Glutamatergic neuron (in vitro differentiated cells): ENCODE data around the gene RHOBTB3. TPM values are rescaled to one million over a fixed set of nuclear protein-coding genes. Genes with fewer than 3 reads are reported as not detected.

ENCODE experiments used
- DNase-seq: peaks from one replicate; pipeline ENCODE4 v3.0.0; 2022
- H3K27ac Mint-ChIP-seq: one replicate; pipeline ENCODE4 v1.8.0; 2020; ENCODE audit warnings: mild to moderate bottlenecking, mixed read lengths, inconsistent platforms; ENCODE audit not compliant: unreplicated experiment
- H3K27me3 Mint-ChIP-seq: one replicate; pipeline ENCODE4 v1.8.0; 2020; ENCODE audit warnings: mild to moderate bottlenecking, moderate library complexity, mixed read lengths, inconsistent platforms; ENCODE audit not compliant: unreplicated experiment
- H3K36me3 Mint-ChIP-seq: one replicate; pipeline ENCODE4 v1.8.0; 2020; ENCODE audit warnings: mild to moderate bottlenecking, mixed read lengths, inconsistent platforms; ENCODE audit not compliant: unreplicated experiment
- H3K4me1 Mint-ChIP-seq: one replicate; pipeline ENCODE4 v1.8.0; 2020; ENCODE audit warnings: mild to moderate bottlenecking, low read depth, mixed read lengths, inconsistent platforms; ENCODE audit not compliant: unreplicated experiment
- H3K4me3 Mint-ChIP-seq: one replicate; pipeline ENCODE4 v1.8.0; 2020; ENCODE audit warnings: mild to moderate bottlenecking, mixed read lengths, inconsistent platforms; ENCODE audit not compliant: unreplicated experiment
- H3K9me3 Mint-ChIP-seq: one replicate; pipeline ENCODE4 v1.8.0; 2020; ENCODE audit warnings: mild to moderate bottlenecking, moderate library complexity, mixed read lengths, inconsistent platforms; ENCODE audit not compliant: unreplicated experiment
- CTCF ChIP-seq: fragments of 200-600 bp; sonication (generic); IDR thresholded peaks from one replicate; pipeline ENCODE4 v1.5.0; 2021; ENCODE audit not compliant: partially characterized antibody, unreplicated experiment
- total RNA-seq: library from RNA; stranded (reverse); fragmentation: NEBNext Ultra II Directional; extraction: Animal tissue kit (Norgen Biotek cat#: 25700); gene quantifications from one replicate; pipeline ENCODE4 v1.2.1, GENCODE V29; 2021; ENCODE audit not compliant: unreplicated experiment

RHOBTB3 gene
- total RNA-seq, 1 donor from 2014 or later: 39.0 TPM

GRCh38 chr5:95794070-95794516 is 63.0 kb downstream of the RHOBTB3 start:
- H3K4me1 Mint-ChIP-seq: no peaks in the 10 kb centered on the region
- no peak overlapping the region for H3K27ac Mint-ChIP-seq
- H3K27me3 Mint-ChIP-seq: peaks cover 1% of the 10 kb centered on the region
- H3K4me3 Mint-ChIP-seq: no peak overlapping the region
- DNase-seq: no peak
- no peak for TF ChIP-seq CTCF
- H3K36me3 Mint-ChIP-seq: no peaks in the 10 kb centered on the region
- H3K9me3 Mint-ChIP-seq: no peaks in the 10 kb centered on the region

GRCh38 chr5:95797301-95797700 is 66.2 kb downstream of the RHOBTB3 start:
- peaks cover 5% of the 10 kb centered on the region for H3K36me3 Mint-ChIP-seq
- H3K4me1 Mint-ChIP-seq: no peaks in the 10 kb centered on the region
- peaks cover 6% of the 10 kb centered on the region for H3K9me3 Mint-ChIP-seq
- no peak for DNase-seq
- H3K27ac Mint-ChIP-seq: no peak overlapping the region
- H3K4me3 Mint-ChIP-seq: no peak overlapping the region
- TF ChIP-seq CTCF: no peak
- H3K27me3 Mint-ChIP-seq: no peaks in the 10 kb centered on the region

- no peak for DNase-seq
- Mint-ChIP-seq H3K4me3 (no peak overlapping the region), H3K27ac (no peak overlapping the region), H3K9me3 (peaks cover 6% of the 10 kb centered on the region), H3K4me1 (no peaks in the 10 kb centered on the region), H3K27me3 (no peaks in the 10 kb centered on the region), H3K36me3 (peaks cover 5% of the 10 kb centered on the region)
- TF ChIP-seq CTCF: no peak
These were observed 66.9 kb downstream of the RHOBTB3 start for GRCh38 chr5:95798048-95798447.

GRCh38 chr5:95798545-95798944 is 67.4 kb downstream of the RHOBTB3 start:
- Mint-ChIP-seq H3K4me3 (no peak overlapping the region), H3K36me3 (peaks cover 5% of the 10 kb centered on the region), H3K9me3 (peaks cover 6% of the 10 kb centered on the region), H3K27me3 (no peaks in the 10 kb centered on the region), H3K27ac (no peak overlapping the region), H3K4me1 (no peaks in the 10 kb centered on the region)
- DNase-seq: no peak
- TF ChIP-seq CTCF: no peak

- no peak overlapping the region for H3K4me3 Mint-ChIP-seq
- no peak for DNase-seq
- TF ChIP-seq CTCF: no peak
- H3K4me1 Mint-ChIP-seq: no peaks in the 10 kb centered on the region
- H3K9me3 Mint-ChIP-seq: peaks cover 6% of the 10 kb centered on the region
- peaks cover 9% of the 10 kb centered on the region for H3K36me3 Mint-ChIP-seq
- no peaks in the 10 kb centered on the region for H3K27me3 Mint-ChIP-seq
- no peak overlapping the region for H3K27ac Mint-ChIP-seq
These were observed 68.2 kb downstream of the RHOBTB3 start for GRCh38 chr5:95799191-95799835.
